Glutamatergic neuron (in vitro differentiated cells): ENCODE measurements around the gene PRKG2. TPM values are rescaled to one million over a fixed set of nuclear protein-coding genes. Genes with fewer than 3 reads are reported as not detected.

Experiments
- DNase-seq: peaks from one replicate; pipeline ENCODE4 v3.0.0; 2022
- H3K27ac Mint-ChIP-seq: one replicate; pipeline ENCODE4 v1.8.0; 2020; ENCODE audit warnings: mild to moderate bottlenecking, mixed read lengths, inconsistent platforms; ENCODE audit not compliant: unreplicated experiment
- H3K27me3 Mint-ChIP-seq: one replicate; pipeline ENCODE4 v1.8.0; 2020; ENCODE audit warnings: mild to moderate bottlenecking, moderate library complexity, mixed read lengths, inconsistent platforms; ENCODE audit not compliant: unreplicated experiment
- H3K36me3 Mint-ChIP-seq: one replicate; pipeline ENCODE4 v1.8.0; 2020; ENCODE audit warnings: mild to moderate bottlenecking, mixed read lengths, inconsistent platforms; ENCODE audit not compliant: unreplicated experiment
- H3K4me1 Mint-ChIP-seq: one replicate; pipeline ENCODE4 v1.8.0; 2020; ENCODE audit warnings: mild to moderate bottlenecking, low read depth, mixed read lengths, inconsistent platforms; ENCODE audit not compliant: unreplicated experiment
- H3K4me3 Mint-ChIP-seq: one replicate; pipeline ENCODE4 v1.8.0; 2020; ENCODE audit warnings: mild to moderate bottlenecking, mixed read lengths, inconsistent platforms; ENCODE audit not compliant: unreplicated experiment
- H3K9me3 Mint-ChIP-seq: one replicate; pipeline ENCODE4 v1.8.0; 2020; ENCODE audit warnings: mild to moderate bottlenecking, moderate library complexity, mixed read lengths, inconsistent platforms; ENCODE audit not compliant: unreplicated experiment
- CTCF ChIP-seq: fragments of 200-600 bp; sonication (generic); IDR thresholded peaks from one replicate; pipeline ENCODE4 v1.5.0; 2021; ENCODE audit not compliant: partially characterized antibody, unreplicated experiment
- long read RNA-seq: library from polyadenylated mRNA; unstranded; transcript quantifications from one replicate; pipeline ENCODE4 v2.0.0, GENCODE V29; 2020; ENCODE audit not compliant: unreplicated experiment
- total RNA-seq: library from RNA; stranded (reverse); fragmentation: NEBNext Ultra II Directional; extraction: Animal tissue kit (Norgen Biotek cat#: 25700); gene quantifications from one replicate; pipeline ENCODE4 v1.2.1, GENCODE V29; 2021; ENCODE audit not compliant: unreplicated experiment

PRKG2 gene, protein sequence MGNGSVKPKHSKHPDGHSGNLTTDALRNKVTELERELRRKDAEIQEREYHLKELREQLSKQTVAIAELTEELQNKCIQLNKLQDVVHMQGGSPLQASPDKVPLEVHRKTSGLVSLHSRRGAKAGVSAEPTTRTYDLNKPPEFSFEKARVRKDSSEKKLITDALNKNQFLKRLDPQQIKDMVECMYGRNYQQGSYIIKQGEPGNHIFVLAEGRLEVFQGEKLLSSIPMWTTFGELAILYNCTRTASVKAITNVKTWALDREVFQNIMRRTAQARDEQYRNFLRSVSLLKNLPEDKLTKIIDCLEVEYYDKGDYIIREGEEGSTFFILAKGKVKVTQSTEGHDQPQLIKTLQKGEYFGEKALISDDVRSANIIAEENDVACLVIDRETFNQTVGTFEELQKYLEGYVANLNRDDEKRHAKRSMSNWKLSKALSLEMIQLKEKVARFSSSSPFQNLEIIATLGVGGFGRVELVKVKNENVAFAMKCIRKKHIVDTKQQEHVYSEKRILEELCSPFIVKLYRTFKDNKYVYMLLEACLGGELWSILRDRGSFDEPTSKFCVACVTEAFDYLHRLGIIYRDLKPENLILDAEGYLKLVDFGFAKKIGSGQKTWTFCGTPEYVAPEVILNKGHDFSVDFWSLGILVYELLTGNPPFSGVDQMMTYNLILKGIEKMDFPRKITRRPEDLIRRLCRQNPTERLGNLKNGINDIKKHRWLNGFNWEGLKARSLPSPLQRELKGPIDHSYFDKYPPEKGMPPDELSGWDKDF
- total RNA-seq = 29.7 TPM
- long read RNA-seq, partial matches to known transcripts = 0 of 2 reads
- long read RNA-seq, other reads (novel, unspliced or antisense) = 2 of 2 reads

GRCh38 chr4:81214881-81215868 is at the start of gene PRKG2:
Gene PRKG2, minus strand, starts transcription at chr4:81215222. Its CDS starts 10,175 bp downstream, at chr4:81205047.
- peak; percentile 60 for DNase-seq
- no peak for TF ChIP-seq CTCF
- Mint-ChIP-seq H3K9me3 (peaks cover 10% of the 10 kb centered on the region), H3K27ac (peak within 1 kb of the TSS; percentile 91), H3K27me3 (peaks cover 16% of the 10 kb centered on the region), H3K4me3 (peak within 1 kb of the TSS; percentile 90), H3K4me1 (peaks cover 7% of the 10 kb centered on the region), H3K36me3 (peaks cover 8% of the 10 kb centered on the region)

DNA sequence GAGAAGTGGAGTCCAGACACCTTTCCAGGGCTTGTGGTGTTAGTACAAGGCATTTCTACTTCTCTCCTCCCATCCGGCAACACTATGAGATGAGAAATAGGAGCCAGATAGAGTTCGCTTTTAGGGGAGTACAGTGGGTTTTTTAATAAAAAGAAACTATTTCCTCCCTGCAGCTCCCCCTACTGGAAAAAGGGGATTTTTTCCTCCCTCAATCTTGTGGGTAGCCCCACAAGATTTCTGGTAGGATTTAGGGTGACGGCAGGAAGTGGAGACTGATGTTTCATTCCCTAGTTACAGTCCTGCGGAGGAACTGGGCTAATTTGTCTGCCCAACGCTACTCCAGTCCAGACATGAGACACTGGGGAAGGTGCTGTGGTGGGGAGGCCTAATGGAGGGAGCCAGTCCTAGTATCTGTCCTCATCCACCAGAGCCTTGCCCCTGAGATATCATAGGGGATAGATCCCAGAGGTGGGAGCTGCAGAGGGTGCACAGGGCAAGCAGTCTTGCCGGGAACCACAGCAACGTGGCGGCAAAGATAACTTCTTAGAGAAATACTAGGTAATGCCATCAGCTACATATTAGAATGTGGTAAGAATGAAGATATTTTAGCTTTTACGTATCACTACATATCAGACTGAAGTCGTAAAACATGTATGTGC is 45.5 kb upstream of the PRKG2 start:
- H3K4me1 Mint-ChIP-seq = peaks cover 2% of the 10 kb centered on the region
- no peak overlapping the region for H3K27ac Mint-ChIP-seq
- TF ChIP-seq CTCF = peak; percentile 64
- no peaks in the 10 kb centered on the region for H3K36me3 Mint-ChIP-seq
- H3K4me3 Mint-ChIP-seq = no peak overlapping the region
- DNase-seq = no peak
- peaks cover 1% of the 10 kb centered on the region for H3K9me3 Mint-ChIP-seq
- H3K27me3 Mint-ChIP-seq = no peaks in the 10 kb centered on the region

DNA sequence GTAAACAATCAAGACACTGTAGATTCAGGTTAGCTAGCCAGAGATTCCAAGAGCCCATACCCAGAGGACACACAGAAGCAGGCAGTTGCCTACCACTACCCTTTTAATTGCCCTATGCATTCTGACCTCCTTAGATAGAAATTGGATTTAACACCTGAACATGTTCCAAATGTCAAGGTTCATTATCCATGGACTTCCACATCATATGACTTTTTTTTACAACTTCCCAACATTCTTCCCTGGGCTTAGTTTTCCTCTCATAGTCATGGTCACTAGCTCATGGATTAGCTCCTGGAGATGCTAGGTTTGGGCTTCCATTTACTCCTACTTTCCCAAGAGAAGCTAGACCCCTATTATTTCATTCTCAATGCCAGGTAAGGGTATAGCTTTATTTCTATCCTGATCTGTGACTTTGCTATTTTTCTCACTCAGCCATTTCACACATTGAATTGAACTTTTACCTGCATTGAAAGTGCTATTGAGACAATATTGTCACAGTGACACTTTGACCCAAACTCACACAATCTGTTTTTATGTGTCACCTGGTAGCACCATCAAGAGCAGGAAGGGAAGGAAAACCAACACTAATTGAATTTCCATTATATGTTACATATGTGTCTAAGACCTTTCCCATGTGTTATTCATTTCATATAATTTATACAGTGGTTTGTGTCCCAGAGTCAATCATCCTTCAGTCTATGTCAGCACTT is 44.0 kb upstream of the PRKG2 start:
- Mint-ChIP-seq H3K27ac (no peak overlapping the region), H3K4me3 (no peak overlapping the region), H3K36me3 (no peaks in the 10 kb centered on the region), H3K4me1 (peaks cover 2% of the 10 kb centered on the region), H3K9me3 (peaks cover under 1% of the 10 kb centered on the region), H3K27me3 (no peaks in the 10 kb centered on the region)
- no peak for TF ChIP-seq CTCF
- no peak for DNase-seq

GRCh38 chr4:81257816-81258215 is 42.8 kb upstream of the PRKG2 start:
- Mint-ChIP-seq H3K27me3 (no peaks in the 10 kb centered on the region), H3K9me3 (no peaks in the 10 kb centered on the region), H3K27ac (no peak overlapping the region), H3K36me3 (no peaks in the 10 kb centered on the region), H3K4me1 (peaks cover 2% of the 10 kb centered on the region), H3K4me3 (no peak overlapping the region)
- no peak for TF ChIP-seq CTCF
- no peak for DNase-seq
